Activated naive CD8-positive, alpha-beta T cell treated with anti-CD3 and anti-CD28 coated beads, Interleukin-2, amount 10 ng/mL, durations not matched to agents 7 days and 5 days (primary cell): ENCODE data around the gene MT2A. TPM values are rescaled to one million over a fixed set of nuclear protein-coding genes. Genes with fewer than 3 reads are reported as not detected.
"Not testable (repeated sequence)": the region's sequence is repeated elsewhere in the genome, so short reads cannot be mapped to it uniquely, and the experiment has no call there.

ENCODE experiments used
- ATAC-seq: fragments of 150-1000 bp; cut with Tn5 transposase; one replicate; pipeline ENCODE4 v1.10.0; 2021; ENCODE audit warnings: low read depth, moderate library complexity
- POLR2A ChIA-PET: fragments of 350-600 bp; sonication (Branson Sonifier 250); formaldehyde crosslinking; loops from one replicate; lab custom pipeline; 2021; ENCODE audit warnings: antibody characterized with exemption; lab: Charles Lee
- DNase-seq: peaks from one replicate; pipeline ENCODE4 v3.0.0; 2021
- H3K27ac Mint-ChIP-seq: one replicate; pipeline ENCODE4 v1.8.0; 2022; ENCODE audit warnings: mild to moderate bottlenecking, mixed read lengths
- H3K27me3 Mint-ChIP-seq: one replicate; pipeline ENCODE4 v1.8.0; 2022; ENCODE audit warnings: mild to moderate bottlenecking, moderate library complexity, mixed read lengths
- H3K36me3 Mint-ChIP-seq: one replicate; pipeline ENCODE4 v1.8.0; 2021; ENCODE audit warnings: mild to moderate bottlenecking, mixed read lengths
- H3K4me1 Mint-ChIP-seq: one replicate; pipeline ENCODE4 v1.8.0; 2021; ENCODE audit warnings: mixed read lengths
- H3K4me3 Mint-ChIP-seq: one replicate; pipeline ENCODE4 v1.8.0; 2022; ENCODE audit warnings: mild to moderate bottlenecking, moderate library complexity, mixed read lengths
- H3K9me3 Mint-ChIP-seq: one replicate; pipeline ENCODE4 v1.8.0; 2021; ENCODE audit warnings: mixed read lengths
- total RNA-seq, 2 experiments: library from RNA; stranded (reverse); gene quantifications; one replicate each; pipeline ENCODE4 v1.2.3, GENCODE V29; 2021

MT2A gene
- total RNA-seq, 2 experiments from 2014 or later: 115 to 135 TPM

DNA sequence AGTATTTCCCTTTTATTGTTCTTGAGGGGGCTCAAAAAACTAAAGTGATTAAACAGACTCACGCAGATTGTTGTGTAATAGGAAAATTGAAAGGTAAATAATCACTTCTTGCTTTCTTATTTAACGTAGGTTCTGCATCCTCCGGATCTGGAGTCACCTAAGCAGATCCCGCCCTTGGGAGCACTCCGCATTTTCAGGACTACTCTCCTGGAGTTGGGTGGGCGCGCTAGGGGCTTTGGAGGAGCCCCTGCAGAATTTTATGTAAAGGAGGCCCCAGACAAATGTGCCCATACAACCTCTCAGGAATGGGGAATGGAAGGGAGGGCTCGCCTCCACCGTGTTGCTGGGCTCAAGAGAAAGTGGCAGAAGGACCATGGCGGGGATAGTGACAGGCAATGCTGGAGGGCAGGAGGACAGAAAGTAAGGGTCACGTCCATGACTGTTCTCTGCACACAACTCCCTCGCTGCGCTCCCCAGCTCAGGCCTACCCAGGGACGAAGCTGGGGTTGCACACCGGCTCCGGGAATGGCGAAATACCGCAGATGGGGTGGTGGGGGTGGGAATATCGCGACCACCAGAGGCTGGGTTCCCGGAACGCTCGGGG lies 8.3 kb downstream of the MT2A start:
- Mint-ChIP-seq H3K27ac (peak overlapping the region; percentile 54), H3K4me1 (peaks cover 30% of the 10 kb centered on the region), H3K9me3 (no peaks in the 10 kb centered on the region), H3K36me3 (no peaks in the 10 kb centered on the region), H3K4me3 (peak overlapping the region; percentile 85), H3K27me3 (peaks cover 11% of the 10 kb centered on the region)
- no peak for DNase-seq
- ATAC-seq: no peak
- POLR2A ChIA-PET: interaction anchor here (0.9 to 2.1 kb wide), 4 partner anchors 8 to 23 kb away, joined by 3 to 13 read pairs (median 8); partner anchors contain the start of genes MT1E and MT2A

DNA sequence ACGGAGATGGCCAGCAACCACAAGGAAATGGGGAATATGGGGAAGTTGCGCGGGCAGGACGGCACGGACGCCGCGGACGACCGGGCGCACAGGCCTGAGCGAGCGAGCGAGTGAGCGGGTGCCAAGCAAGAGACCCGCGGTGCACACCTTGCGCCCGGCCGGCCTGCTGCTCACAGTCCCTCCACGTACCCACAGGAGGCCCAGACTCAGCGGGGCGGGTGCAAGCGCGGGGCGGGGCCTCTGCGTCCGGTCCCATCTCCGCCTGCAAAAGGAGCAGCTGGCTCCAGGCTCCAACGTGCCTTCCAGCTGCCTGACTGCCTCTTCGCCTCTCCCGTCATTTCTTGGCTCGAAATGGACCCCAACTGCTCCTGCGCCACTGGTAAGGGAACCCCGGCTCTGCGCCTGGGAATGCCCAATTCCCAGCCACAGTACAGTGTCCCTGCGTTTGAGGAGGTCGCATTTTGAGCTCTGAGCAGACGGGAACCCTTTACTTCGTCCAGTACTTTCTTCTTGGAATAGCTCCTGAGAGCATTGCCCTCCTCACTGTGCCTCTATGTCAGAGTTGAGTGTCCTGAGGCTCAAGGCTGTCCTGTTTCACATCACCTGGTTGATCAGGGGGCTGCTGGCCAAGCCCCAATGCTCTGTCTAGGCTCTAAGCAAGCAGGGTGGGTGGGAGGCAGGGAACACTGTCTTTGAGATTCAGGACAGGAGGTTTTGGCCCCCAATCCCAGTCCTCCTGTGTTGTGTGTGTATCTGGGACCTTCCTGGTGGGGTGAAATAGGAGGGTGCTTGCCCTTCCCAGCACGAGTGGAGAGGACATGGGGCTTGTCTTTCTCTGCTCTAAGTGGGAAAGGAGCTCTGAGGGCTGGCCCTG lies 9.1 kb downstream of the MT2A start:
- Mint-ChIP-seq H3K27ac (peak overlapping the region; percentile 65), H3K4me3 (peak overlapping the region; percentile 85), H3K4me1 (peaks cover 30% of the 10 kb centered on the region), H3K9me3 (no peaks in the 10 kb centered on the region), H3K27me3 (peaks cover 11% of the 10 kb centered on the region), H3K36me3 (no peaks in the 10 kb centered on the region)
- DNase-seq (peak; percentile 79), ATAC-seq (peak; percentile 98)
- POLR2A ChIA-PET: interaction anchor here (0.7 to 2.1 kb wide), 8 partner anchors 8 to 65 kb away, joined by 3 to 13 read pairs (median 4); partner anchors contain the start of genes MT1E, MT1X and MT2A

DNA sequence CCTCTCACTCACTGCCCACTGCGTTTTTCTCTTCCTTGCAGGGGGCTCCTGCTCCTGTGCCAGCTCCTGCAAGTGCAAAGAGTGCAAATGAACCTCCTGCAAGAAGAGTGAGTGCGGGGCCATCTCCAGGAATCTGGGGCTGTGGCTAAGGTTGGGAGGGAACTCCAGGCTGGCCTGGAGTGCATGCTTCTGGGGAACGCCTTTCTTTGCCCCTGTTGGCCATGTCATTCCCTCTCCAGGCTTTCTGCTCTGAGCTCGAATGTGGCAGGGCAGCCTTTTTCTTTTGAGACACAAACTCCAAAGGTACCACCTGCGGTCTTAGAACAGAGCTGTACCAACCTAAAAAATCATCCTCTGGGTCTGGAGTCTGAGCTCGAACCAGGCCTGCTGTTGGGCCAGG lies 9.8 kb downstream of the MT2A start:
- peaks cover 11% of the 10 kb centered on the region for H3K27me3 Mint-ChIP-seq
- POLR2A ChIA-PET: interaction anchor here (1.0 to 2.1 kb wide), 6 partner anchors 7 to 64 kb away, joined by 3 to 13 read pairs (median 5); partner anchors contain the start of genes MT1E, MT1X and MT2A

DNA sequence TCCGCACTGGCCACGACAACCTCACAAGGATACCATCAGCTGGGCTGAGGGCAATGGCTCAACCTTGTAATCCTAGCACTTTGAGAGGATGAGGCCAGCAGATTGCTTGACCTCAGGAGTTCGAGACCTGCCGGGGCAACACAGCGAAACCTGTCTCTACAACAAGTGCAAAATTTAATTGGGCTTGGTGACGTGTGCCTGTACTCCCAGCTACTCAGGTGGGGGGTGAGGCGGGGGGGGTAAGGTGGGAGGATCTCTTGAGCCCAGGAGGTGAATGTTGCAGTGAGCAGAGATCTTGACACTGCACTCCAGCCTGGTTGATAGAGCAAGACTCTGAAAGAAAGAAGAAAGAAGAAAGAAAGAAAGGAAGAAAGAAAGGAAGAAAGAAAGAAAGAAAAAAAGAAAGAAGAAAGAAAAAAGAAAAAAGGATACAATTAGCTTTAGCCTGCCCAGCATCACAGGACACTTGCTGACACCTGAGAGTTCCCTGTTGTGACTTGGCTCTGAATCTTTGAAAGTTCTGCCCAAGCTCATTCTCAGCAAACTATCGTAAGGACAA lies 12.0 kb downstream of the MT2A start:
- Mint-ChIP-seq H3K4me3 (no peak overlapping the region), H3K9me3 (no peaks in the 10 kb centered on the region), H3K36me3 (peaks cover 3% of the 10 kb centered on the region), H3K27me3 (peaks cover 20% of the 10 kb centered on the region), H3K4me1 (peaks cover 28% of the 10 kb centered on the region), H3K27ac (no peak overlapping the region)
- POLR2A ChIA-PET: interaction anchor here (1.0 kb wide), 1 partner anchor 11 kb away, joined by 4 read pairs; no protein-coding TSS in a partner anchor
- DNase-seq (no peak), ATAC-seq (no peak)

More for the DNA sequence above, 9.8 kb downstream of the MT2A start:
- no peak for DNase-seq
- no peak for ATAC-seq
- H3K36me3 Mint-ChIP-seq: peaks cover under 1% of the 10 kb centered on the region
- H3K27ac Mint-ChIP-seq: no peak overlapping the region
- peak overlapping the region; percentile 85 for H3K4me3 Mint-ChIP-seq
- no peaks in the 10 kb centered on the region for H3K9me3 Mint-ChIP-seq
- peaks cover 31% of the 10 kb centered on the region for H3K4me1 Mint-ChIP-seq

DNA sequence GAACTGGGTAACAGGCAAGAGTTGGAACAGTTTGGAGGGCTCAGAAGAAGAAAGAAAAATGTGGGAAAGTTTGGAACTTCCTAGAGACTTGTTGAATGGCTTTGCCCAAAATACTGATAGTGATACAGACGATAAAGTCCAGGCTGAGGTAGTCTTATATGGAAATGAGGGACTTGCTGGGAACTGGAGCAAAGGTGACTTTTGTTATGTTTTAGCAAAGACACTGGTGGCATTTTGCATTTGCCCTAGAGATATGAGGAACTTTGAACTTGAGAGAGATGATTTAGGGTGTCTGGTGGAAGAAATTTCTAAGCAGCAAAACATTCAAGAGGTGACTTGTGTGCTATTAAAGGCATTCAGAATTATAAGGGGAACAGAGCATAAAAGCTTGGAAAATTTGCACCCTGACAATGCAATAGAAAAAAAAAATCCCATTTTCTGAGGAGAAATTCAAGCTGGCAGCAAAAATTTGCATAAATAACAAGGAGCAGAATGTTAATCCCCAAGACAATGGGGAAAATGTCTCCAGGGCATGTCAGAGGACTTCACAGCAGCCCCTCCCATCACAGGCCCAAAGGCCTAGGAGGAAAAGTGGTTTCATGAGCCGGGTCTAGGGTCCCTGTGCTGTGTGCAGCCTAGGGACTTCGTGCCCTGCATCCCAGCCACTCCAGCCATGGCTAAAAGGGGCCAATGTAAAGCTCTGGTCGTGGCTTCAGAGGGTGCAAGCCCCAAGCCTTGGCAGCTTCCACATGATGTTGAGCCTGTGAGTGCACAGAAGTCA lies 13.5 kb downstream of the MT2A start:
- POLR2A ChIA-PET: interaction anchor here (0.6 kb wide), 1 partner anchor 8 kb away, joined by 4 read pairs; no protein-coding TSS in a partner anchor
- not testable (repeated sequence) for H3K27ac Mint-ChIP-seq, H3K4me3 Mint-ChIP-seq, ATAC-seq, H3K9me3 Mint-ChIP-seq, DNase-seq, H3K36me3 Mint-ChIP-seq
- Mint-ChIP-seq H3K27me3 (peaks cover 24% of the 10 kb centered on the region), H3K4me1 (peaks cover 28% of the 10 kb centered on the region)

DNA sequence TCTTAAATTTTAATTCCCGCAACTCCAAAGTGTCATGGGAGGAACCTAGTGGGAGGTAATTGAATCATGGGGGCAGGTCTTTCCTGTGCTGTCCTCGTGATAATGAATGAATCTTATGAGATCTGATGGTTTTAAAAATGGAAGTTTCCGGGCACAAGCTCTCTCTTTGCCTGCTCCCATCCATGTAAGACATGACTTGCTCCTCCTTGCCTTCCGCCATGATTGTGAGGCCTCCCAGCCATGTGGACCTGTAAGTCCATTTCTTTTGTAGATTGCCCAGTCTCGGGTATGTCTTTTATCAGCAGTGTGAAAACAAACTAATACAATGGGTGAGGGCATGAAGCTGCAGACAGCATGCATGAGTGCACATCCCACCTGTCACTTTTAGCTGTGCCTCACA lies 14.8 kb downstream of the MT2A start:
- not testable (repeated sequence) for H3K36me3 Mint-ChIP-seq, H3K27ac Mint-ChIP-seq, H3K4me3 Mint-ChIP-seq, H3K9me3 Mint-ChIP-seq, ATAC-seq, DNase-seq
- Mint-ChIP-seq H3K27me3 (peaks cover 25% of the 10 kb centered on the region), H3K4me1 (peaks cover 21% of the 10 kb centered on the region)
- POLR2A ChIA-PET: interaction anchor here (1.3 to 1.8 kb wide), 2 partner anchors 14 to 79 kb away, joined by 3 to 12 read pairs; partner anchors contain the start of gene MT2A

DNA sequence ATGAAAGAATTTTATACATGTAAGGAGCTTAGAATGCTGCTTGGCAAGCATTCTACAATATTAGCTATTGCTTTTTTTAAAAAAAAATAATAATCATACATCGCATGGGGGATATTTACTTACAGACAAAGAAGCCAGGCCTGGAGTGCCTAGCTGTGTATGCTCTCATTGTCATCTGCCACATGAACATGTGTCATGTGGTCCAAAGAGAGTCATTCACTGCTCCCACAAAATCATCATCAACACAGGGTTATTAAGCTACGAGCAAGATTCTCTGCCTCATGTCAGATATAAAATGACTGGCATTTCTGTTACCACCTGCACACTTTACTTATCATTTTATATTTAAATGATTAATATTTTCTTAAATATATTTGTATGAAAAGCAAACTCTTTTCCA lies 15.3 kb downstream of the MT2A start:
- H3K9me3 Mint-ChIP-seq: no peaks in the 10 kb centered on the region
- no peak overlapping the region for H3K27ac Mint-ChIP-seq
- ATAC-seq (no peak), DNase-seq (no peak)
- peaks cover 4% of the 10 kb centered on the region for H3K36me3 Mint-ChIP-seq
- peaks cover 20% of the 10 kb centered on the region for H3K27me3 Mint-ChIP-seq
- POLR2A ChIA-PET: interaction anchor here (1.3 to 1.8 kb wide), 2 partner anchors 15 to 78 kb away, joined by 3 to 12 read pairs; partner anchors contain the start of gene MT2A
- H3K4me1 Mint-ChIP-seq: peaks cover 19% of the 10 kb centered on the region
- no peak overlapping the region for H3K4me3 Mint-ChIP-seq

DNA sequence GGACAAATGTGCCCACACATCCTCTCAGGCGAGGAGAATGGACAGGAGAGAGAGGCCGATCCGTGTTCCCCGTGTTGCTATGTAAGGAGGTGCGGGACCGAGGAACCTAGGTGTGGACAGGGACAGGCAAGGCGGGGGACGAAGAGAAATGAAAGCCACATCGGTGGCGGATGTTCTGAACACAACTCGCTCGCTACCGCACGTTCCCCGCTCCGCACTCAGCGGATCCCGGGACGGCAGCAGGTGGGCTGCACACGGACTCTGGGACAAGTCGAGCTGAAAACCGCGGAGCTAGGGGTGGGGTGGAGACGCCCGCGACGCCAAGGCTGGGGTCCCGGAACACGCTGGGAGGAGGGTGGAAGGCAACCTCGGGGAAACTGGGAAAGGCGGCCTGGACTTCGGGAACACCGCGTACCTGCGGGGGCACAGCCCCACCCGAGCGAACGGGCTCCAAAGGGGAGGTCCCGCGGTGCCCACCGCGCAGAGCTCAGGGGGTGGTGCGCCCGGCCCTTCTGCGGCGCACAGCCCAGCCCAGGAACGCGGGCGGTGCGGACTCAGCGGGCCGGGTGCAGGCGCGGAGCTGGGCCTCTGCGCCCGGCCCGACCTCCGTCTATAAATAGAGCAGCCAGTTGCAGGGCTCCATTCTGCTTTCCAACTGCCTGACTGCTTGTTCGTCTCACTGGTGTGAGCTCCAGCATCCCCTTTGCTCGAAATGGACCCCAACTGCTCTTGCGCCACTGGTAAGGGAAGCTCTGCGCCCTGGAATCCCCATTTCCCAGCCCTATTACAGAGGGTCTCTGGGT lies 17.0 kb downstream of the MT2A start, which contains the start of gene MT1E:
TSS of gene MT1E (plus strand) at position 642 of the 803 bp plus-strand sequence. CDS start at position 713, 71 bp downstream.
- Mint-ChIP-seq H3K4me1 (peaks cover 17% of the 10 kb centered on the region), H3K27me3 (peaks cover 18% of the 10 kb centered on the region), H3K27ac (peak within 1 kb of the TSS; percentile 93), H3K4me3 (peak within 1 kb of the TSS; percentile 94), H3K9me3 (no peaks in the 10 kb centered on the region), H3K36me3 (peaks cover 4% of the 10 kb centered on the region)
- peak; percentile 80 for DNase-seq
- ATAC-seq: peak; percentile 86
- POLR2A ChIA-PET: interaction anchor here (0.7 to 2.2 kb wide), 20 partner anchors 8 to 93 kb away, joined by 3 to 22 read pairs (median 4); partner anchors contain the start of genes MT1H, MT1X and MT2A

DNA sequence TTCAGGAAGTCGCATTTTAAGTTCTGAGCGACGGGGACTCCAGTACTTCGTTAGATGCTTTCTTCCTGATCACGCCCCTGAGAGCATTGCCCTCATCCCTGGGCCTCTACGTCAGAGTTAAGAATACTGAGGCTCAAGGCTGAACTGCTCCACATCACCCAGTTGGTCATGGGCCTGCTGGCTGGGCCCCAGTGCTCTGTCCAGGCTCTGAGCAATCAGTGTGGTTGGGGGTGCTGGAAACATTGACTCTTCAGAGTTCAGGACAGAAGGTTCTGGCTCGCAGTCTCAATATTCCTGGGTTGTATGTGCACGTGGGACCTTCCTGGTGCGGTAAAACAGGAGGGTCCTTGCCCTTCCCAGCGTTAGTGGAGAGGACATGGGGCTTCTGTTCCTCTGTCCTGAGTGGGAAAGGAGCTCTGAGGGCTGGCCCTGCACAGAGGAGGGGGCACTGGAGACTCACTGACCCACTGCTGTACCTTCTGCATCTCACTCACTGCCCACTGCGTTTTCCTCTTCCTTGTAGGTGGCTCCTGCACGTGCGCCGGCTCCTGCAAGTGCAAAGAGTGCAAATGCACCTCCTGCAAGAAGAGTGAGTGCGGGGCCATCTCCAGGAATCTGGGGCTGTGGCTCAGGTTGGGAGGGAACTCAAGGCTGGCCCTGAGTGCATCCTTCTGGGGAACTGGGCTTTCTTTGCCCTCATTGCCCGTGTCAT lies 17.7 kb downstream of the MT2A start:
- peak overlapping the region; percentile 94 for H3K4me3 Mint-ChIP-seq
- peaks cover 26% of the 10 kb centered on the region for H3K27me3 Mint-ChIP-seq
- ATAC-seq (peak; percentile 46), DNase-seq (no peak)
- POLR2A ChIA-PET: interaction anchor here (0.7 to 2.2 kb wide), 19 partner anchors 9 to 92 kb away, joined by 3 to 22 read pairs (median 4); partner anchors contain the start of genes MT1X and MT2A
- H3K4me1 Mint-ChIP-seq: peaks cover 17% of the 10 kb centered on the region
- no peaks in the 10 kb centered on the region for H3K9me3 Mint-ChIP-seq
- peak overlapping the region; percentile 91 for H3K27ac Mint-ChIP-seq
- H3K36me3 Mint-ChIP-seq: peaks cover 4% of the 10 kb centered on the region

DNA sequence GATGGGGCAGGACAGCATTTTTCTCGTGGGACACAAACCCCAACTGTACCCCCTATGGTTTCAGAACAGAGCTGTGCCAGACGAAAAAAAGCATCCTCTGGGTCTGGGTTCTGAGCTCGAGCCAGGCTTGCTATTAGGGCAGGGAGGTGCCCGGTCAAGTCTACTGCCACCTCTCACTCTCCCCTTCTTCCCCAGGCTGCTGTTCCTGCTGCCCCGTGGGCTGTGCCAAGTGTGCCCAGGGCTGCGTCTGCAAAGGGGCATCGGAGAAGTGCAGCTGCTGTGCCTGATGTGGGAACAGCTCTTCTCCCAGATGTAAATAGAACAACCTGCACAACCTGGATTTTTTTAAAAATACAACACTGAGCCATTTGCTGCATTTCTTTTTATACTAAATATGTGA lies 18.3 kb downstream of the MT2A start:
- POLR2A ChIA-PET: interaction anchor here (1.6 to 1.9 kb wide), 2 partner anchors 10 to 12 kb away, joined by 5 to 6 read pairs; no protein-coding TSS in a partner anchor

More for the DNA sequence above, 18.3 kb downstream of the MT2A start:
- no peak for ATAC-seq
- Mint-ChIP-seq H3K27me3 (peaks cover 32% of the 10 kb centered on the region), H3K4me3 (peak overlapping the region; percentile 94), H3K9me3 (no peaks in the 10 kb centered on the region), H3K27ac (no peak overlapping the region), H3K4me1 (peaks cover 17% of the 10 kb centered on the region), H3K36me3 (peaks cover 4% of the 10 kb centered on the region)
- no peak for DNase-seq
